ENCODE measurements around the gene MIGA1. TPM values are rescaled to one million over a fixed set of nuclear protein-coding genes. Genes with fewer than 3 reads are reported as not detected.

Gene MIGA1
- total RNA-seq, 2 experiments from 2014 or later: 10.5 to 10.8 TPM

- no peaks in the 10 kb centered on the region for H3K27me3 Mint-ChIP-seq
- CTCF ChIA-PET: no interaction called here
- H3K27ac Mint-ChIP-seq: no peak overlapping the region
- no peak overlapping the region for H3K4me3 Mint-ChIP-seq
- peaks cover 5% of the 10 kb centered on the region for H3K36me3 Mint-ChIP-seq (ENCODE audit: low read depth)
- H3K4me1 Mint-ChIP-seq: no peaks in the 10 kb centered on the region
- H3K9me3 Mint-ChIP-seq: no peaks in the 10 kb centered on the region
- no peak for DNase-seq
- POLR2A ChIA-PET: no interaction called here
Observed at GRCh38 chr1:77874804-77875445, 95.5 kb downstream of the MIGA1 start.

DNA sequence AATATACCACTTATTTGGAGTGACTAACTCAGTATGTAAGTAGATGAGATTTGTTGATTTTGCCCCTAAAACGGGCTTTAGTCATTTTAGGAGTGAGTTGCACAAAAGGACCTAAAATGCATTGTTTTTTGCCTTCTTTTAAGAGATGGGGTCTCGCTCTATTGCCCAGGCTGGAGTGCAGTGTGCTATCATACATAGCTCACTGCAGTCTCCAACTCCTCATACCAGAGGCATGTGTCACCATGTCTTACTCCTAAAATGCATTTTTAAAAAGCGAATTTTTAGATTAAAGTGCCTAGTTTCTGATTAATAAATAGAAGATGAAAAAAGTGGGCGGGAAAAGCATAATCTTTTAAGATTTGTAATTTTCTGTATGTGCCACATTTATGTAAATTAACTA is 97.4 kb downstream of the MIGA1 start:
- Mint-ChIP-seq H3K27ac (no peak overlapping the region), H3K9me3 (no peaks in the 10 kb centered on the region), H3K4me1 (no peaks in the 10 kb centered on the region), H3K4me3 (no peak overlapping the region), H3K36me3 (ENCODE audit: low read depth) (peaks cover 5% of the 10 kb centered on the region), H3K27me3 (no peaks in the 10 kb centered on the region)
- ChIA-PET POLR2A (no interaction called here), CTCF (no interaction called here)
- DNase-seq: no peak

GRCh38 chr1:77881061-77881460 is 101.6 kb downstream of the MIGA1 start:
- Mint-ChIP-seq H3K9me3 (no peaks in the 10 kb centered on the region), H3K4me3 (no peak overlapping the region), H3K27me3 (no peaks in the 10 kb centered on the region), H3K27ac (no peak overlapping the region), H3K4me1 (no peaks in the 10 kb centered on the region), H3K36me3 (ENCODE audit: low read depth) (no peaks in the 10 kb centered on the region)
- POLR2A ChIA-PET: no interaction called here
- CTCF ChIA-PET: no interaction called here
- no peak for DNase-seq

DNA sequence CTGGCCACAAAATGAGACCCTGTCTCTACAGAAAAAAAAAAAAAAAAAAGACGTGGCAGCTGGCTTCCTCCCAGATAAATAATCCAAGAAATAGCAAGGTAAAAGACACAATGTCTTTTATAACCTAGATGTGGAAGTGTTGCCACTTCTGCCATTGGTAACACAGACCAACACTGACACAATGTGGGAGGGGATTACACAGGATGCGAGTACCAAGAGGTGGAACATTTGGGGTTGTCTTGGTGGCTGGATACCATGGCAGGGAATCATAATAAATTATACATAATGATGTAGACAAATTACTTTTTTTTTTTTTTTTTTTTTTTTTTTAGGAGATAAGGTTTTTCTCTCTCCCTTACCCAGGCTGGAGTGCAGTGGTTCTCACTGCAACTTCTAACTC is 103.0 kb downstream of the MIGA1 start:
- H3K9me3 Mint-ChIP-seq: no peaks in the 10 kb centered on the region
- CTCF ChIA-PET: interaction anchor here (0.6 kb wide), 1 partner anchor 568 kb away, joined by 3 read pairs; no protein-coding TSS in a partner anchor
- H3K36me3 Mint-ChIP-seq (ENCODE audit: low read depth): peaks cover 3% of the 10 kb centered on the region
- POLR2A ChIA-PET: no interaction called here
- H3K27me3 Mint-ChIP-seq: peaks cover 3% of the 10 kb centered on the region
- no peak overlapping the region for H3K4me3 Mint-ChIP-seq
- H3K27ac Mint-ChIP-seq: no peak overlapping the region
- no peak for DNase-seq
- no peaks in the 10 kb centered on the region for H3K4me1 Mint-ChIP-seq

DNA sequence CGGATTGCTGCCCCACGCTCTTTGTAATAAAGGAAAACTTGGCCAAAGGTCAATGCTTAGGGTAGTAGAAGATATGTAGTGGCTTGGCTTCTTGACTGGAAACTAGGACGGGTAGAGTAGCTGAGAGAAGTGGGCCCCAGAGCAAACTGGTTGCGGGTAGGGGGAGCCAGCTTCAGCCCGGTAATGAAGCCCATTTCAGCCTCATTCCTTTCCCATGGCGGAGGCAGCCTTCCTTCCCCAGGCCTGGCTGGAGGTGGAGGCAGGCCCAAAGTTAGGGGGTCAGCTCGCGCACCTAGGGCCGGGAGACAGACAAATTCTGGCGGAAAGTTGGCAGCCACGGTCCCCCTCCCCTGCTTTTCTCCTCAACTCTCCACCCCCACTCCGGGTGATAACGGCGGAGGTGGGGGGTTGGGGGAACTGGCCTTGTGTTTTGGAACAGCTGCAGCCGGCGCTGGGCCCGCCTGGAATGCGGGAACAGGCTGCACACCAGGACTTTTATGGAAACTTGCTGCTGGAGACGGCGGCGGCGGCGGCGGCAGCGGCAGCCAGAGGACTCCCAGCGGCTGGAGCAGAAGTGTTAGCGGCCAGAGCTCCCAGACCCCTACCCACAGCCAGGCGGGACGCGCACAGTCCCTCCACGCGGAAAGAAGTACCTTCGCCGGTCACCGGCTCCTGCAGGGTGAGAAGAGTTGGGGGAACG is 108.8 kb downstream of the MIGA1 start, which contains the start of gene NEXN:
TSS of gene NEXN (plus strand) at position 544 of the 700 bp plus-strand sequence. CDS start 27,483 bp downstream, outside the sequence.
- ChIA-PET POLR2A (no interaction called here), CTCF (interaction anchor here (1.1 to 1.3 kb wide), 2 partner anchors 12 to 26 kb away, joined by 3 read pairs; no protein-coding TSS in a partner anchor)
- Mint-ChIP-seq H3K4me3 (peak within 1 kb of the TSS; percentile 54), H3K4me1 (peaks cover 10% of the 10 kb centered on the region), H3K27ac (no peak within 1 kb of the TSS), H3K9me3 (no peaks in the 10 kb centered on the region), H3K36me3 (ENCODE audit: low read depth) (peaks cover 6% of the 10 kb centered on the region), H3K27me3 (peaks cover 22% of the 10 kb centered on the region)
- DNase-seq: no peak

- peak; percentile 7 for DNase-seq
- H3K4me1 Mint-ChIP-seq: peaks cover 10% of the 10 kb centered on the region
- POLR2A ChIA-PET: no interaction called here
Observed at GRCh38 chr1:77888781-77889642, 109.6 kb downstream of the MIGA1 start.

DNA sequence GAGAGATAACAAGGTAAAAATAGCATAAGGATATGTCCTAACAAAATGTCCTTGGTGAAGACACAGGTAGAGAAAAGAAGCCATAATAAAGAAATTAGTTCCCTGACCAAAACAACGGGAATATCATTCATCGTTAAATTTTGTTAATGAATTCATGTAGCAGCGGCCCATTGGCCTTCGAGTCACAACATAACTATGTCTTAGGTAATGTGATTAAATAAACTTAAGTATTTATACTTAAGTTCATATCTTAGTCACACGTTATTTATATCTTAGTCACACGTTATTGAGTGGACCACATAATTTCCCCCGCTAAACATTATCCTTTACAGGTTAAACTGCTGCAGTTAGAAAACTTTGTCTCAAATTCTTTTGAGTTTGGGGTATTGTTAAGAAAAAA is 110.2 kb downstream of the MIGA1 start:
- no peak for DNase-seq
- Mint-ChIP-seq H3K27me3 (peaks cover 22% of the 10 kb centered on the region), H3K27ac (no peak overlapping the region), H3K9me3 (no peaks in the 10 kb centered on the region), H3K36me3 (ENCODE audit: low read depth) (peaks cover 6% of the 10 kb centered on the region), H3K4me3 (no peak overlapping the region), H3K4me1 (peaks cover 10% of the 10 kb centered on the region)
- ChIA-PET POLR2A (no interaction called here), CTCF (no interaction called here)

More at GRCh38 chr1:77888781-77889642, 109.6 kb downstream of the MIGA1 start:
- Mint-ChIP-seq H3K27ac (no peak overlapping the region), H3K9me3 (no peaks in the 10 kb centered on the region), H3K4me3 (peak overlapping the region; percentile 48), H3K27me3 (peaks cover 22% of the 10 kb centered on the region), H3K36me3 (ENCODE audit: low read depth) (peaks cover 6% of the 10 kb centered on the region)
- CTCF ChIA-PET: interaction anchor here (1.3 kb wide), 1 partner anchor 13 kb away, joined by 3 read pairs; no protein-coding TSS in a partner anchor

- Mint-ChIP-seq H3K36me3 (ENCODE audit: low read depth) (peaks cover 6% of the 10 kb centered on the region), H3K9me3 (no peaks in the 10 kb centered on the region), H3K4me1 (peaks cover 10% of the 10 kb centered on the region), H3K27ac (no peak overlapping the region), H3K27me3 (peaks cover 22% of the 10 kb centered on the region), H3K4me3 (no peak overlapping the region)
- DNase-seq: no peak
- POLR2A ChIA-PET: no interaction called here
- CTCF ChIA-PET: no interaction called here
Observed at GRCh38 chr1:77891200-77891599, 111.8 kb downstream of the MIGA1 start.

DNA sequence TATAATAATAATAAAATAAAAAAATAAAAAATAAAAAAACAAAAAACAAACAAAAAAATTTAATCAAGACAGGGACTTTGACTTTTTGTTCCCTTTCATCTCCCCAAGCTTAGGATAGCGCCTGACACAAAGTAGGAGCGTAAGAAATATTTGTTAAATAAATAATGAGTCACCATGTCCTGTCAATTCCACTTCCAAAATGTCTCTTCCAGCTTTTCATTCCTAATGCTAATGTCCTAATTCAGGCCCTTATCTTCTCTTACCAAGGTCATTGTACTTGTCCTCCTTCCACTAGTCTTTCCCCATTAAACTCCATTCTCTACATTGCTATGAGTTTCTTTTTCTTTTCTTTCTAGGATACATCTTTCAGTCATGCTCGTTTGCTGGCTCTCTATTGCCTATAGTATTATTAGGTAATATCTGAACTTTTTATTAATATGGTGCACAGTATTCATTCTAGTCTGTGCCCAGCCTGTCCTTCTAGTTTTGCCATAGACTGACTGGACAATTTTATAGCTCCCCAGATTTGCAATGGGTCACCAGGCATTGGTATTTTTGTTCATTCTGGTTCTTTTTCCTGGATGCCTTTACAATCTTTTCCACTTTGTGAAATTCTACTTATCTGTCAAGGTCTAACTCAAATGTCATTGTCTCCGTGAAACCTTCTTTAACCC is 120.3 kb downstream of the MIGA1 start:
- CTCF ChIA-PET: interaction anchor here (0.5 kb wide), 1 partner anchor 96 kb away, joined by 4 read pairs; no protein-coding TSS in a partner anchor
- POLR2A ChIA-PET: no interaction called here
- Mint-ChIP-seq H3K27ac (no peak overlapping the region), H3K9me3 (no peaks in the 10 kb centered on the region), H3K4me1 (no peaks in the 10 kb centered on the region), H3K4me3 (no peak overlapping the region), H3K27me3 (peaks cover 4% of the 10 kb centered on the region), H3K36me3 (ENCODE audit: low read depth) (no peaks in the 10 kb centered on the region)
- DNase-seq: no peak

DNA sequence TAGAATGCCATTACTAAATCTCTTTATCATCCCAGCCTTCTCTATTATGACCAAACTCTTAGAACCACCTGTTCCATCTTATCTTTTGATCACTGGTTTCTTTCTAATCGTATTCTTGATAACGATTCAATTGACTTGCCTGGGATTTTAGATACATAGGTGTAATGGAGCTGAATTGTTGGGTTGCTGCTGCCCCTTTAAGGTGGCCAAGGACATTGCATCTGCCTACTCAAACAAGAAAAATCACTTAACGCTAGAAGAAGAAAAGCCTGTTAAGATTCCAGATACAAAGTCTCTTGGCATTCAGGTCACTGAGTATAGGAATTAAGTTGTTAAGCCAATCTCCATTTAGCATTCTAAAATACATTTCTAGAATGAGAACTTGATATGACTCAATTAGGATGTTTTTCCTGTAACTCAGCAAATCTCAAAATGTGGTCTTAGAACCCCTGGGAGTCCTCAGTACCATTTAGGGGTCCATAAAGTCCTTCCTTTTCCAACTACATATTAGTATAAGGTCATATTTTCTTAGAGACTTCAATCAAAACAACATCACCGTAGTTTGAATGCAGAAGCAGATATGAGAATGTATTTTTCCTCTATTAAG is 121.3 kb downstream of the MIGA1 start:
- H3K27ac Mint-ChIP-seq: no peak overlapping the region
- no peaks in the 10 kb centered on the region for H3K36me3 Mint-ChIP-seq (ENCODE audit: low read depth)
- ChIA-PET POLR2A (no interaction called here), CTCF (no interaction called here)
- no peaks in the 10 kb centered on the region for H3K4me1 Mint-ChIP-seq
- peak; percentile 15 for DNase-seq
- H3K27me3 Mint-ChIP-seq: peaks cover 4% of the 10 kb centered on the region
- H3K9me3 Mint-ChIP-seq: no peaks in the 10 kb centered on the region
- no peak overlapping the region for H3K4me3 Mint-ChIP-seq

- no peaks in the 10 kb centered on the region for H3K27me3 Mint-ChIP-seq
- no peak overlapping the region for H3K4me3 Mint-ChIP-seq
- H3K36me3 Mint-ChIP-seq (ENCODE audit: low read depth): no peaks in the 10 kb centered on the region
- ChIA-PET CTCF (no interaction called here), POLR2A (no interaction called here)
- H3K4me1 Mint-ChIP-seq: no peaks in the 10 kb centered on the region
- no peaks in the 10 kb centered on the region for H3K9me3 Mint-ChIP-seq
- H3K27ac Mint-ChIP-seq: no peak overlapping the region
- DNase-seq: no peak
Observed at GRCh38 chr1:77905603-77906002, 126.2 kb downstream of the MIGA1 start.

DNA sequence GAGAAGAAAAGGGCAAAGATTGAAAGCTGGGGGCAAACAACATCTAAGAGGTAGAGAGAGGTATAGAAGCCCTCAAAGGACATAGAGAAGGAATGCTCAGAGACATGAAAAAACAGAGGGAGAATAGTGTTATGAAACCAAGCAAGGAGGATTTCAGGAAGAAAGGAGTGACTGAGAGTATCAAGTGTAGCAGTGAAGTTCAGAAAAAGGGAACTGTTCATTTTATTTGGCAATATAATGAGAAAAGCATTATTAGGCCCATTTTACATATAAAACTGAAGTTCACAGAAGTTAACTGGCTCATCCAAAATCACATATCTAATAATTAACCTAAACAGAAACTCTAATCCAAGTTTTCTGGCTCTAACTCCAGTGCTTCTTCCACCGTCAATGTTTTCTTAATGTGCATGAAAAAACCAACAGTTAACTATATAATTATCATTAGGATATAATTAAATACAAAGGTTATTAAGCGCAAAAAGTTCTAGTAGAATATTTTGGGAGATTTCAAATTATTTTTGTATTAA is 126.6 kb downstream of the MIGA1 start:
- Mint-ChIP-seq H3K4me1 (no peaks in the 10 kb centered on the region), H3K9me3 (no peaks in the 10 kb centered on the region), H3K4me3 (no peak overlapping the region), H3K36me3 (ENCODE audit: low read depth) (no peaks in the 10 kb centered on the region), H3K27ac (no peak overlapping the region), H3K27me3 (no peaks in the 10 kb centered on the region)
- ChIA-PET POLR2A (no interaction called here), CTCF (no interaction called here)
- no peak for DNase-seq
